Neural progenitor cell (in vitro differentiated cells): ENCODE results near the gene DNAJC1.

Source experiments
- EZH2 ChIP-seq: fragments of 200-600 bp; sonication (generic); IDR thresholded peaks from 2 replicates; pipeline ENCODE4 v1.6.1; 2017; ENCODE audit warnings: antibody characterized with exemption, mild to moderate bottlenecking, moderate library complexity
- EZH2phosphoT487 ChIP-seq: fragments of 200-600 bp; sonication (generic); IDR thresholded peaks from 2 replicates; pipeline ENCODE4 v1.6.1; 2017; ENCODE audit warnings: antibody characterized with exemption
- TF ChIP-seq, protein P1 (sequence below): fragments of 200-600 bp; sonication (generic); IDR thresholded peaks from 2 replicates; pipeline ENCODE4 v1.5.1; 2017; ENCODE audit warnings: antibody characterized with exemption, mild to moderate bottlenecking

DNA sequence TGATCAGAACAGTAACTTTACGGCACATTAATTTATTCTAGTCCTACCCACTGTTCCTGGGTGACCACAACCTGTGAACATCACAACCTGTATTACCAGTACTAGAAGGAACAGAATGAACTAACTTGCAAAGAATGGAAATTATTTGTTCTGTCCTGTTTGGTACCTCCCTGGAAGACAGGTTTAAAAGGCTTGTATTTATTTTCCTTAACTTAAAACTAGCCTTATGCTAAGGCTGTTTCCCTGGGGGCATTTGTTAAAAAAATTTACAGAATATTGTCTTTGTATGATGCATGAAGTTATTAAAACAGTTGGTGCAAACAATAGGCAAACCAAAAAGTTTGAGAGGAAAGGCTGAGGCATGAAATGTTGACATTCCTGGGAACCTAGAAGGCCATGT, 132.7 kb downstream of the DNAJC1 start:
- TF ChIP-seq, protein P1, sequence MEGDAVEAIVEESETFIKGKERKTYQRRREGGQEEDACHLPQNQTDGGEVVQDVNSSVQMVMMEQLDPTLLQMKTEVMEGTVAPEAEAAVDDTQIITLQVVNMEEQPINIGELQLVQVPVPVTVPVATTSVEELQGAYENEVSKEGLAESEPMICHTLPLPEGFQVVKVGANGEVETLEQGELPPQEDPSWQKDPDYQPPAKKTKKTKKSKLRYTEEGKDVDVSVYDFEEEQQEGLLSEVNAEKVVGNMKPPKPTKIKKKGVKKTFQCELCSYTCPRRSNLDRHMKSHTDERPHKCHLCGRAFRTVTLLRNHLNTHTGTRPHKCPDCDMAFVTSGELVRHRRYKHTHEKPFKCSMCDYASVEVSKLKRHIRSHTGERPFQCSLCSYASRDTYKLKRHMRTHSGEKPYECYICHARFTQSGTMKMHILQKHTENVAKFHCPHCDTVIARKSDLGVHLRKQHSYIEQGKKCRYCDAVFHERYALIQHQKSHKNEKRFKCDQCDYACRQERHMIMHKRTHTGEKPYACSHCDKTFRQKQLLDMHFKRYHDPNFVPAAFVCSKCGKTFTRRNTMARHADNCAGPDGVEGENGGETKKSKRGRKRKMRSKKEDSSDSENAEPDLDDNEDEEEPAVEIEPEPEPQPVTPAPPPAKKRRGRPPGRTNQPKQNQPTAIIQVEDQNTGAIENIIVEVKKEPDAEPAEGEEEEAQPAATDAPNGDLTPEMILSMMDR: no peak
- no peak for TF ChIP-seq EZH2phosphoT487
- no peak for TF ChIP-seq EZH2
